NCI-H82 treated with DMSO at 0.1 percent for 48 hours (cell line): ENCODE results near the gene CTIF.
"Not testable (repeated sequence)": the region's sequence is repeated elsewhere in the genome, so short reads cannot be mapped to it uniquely, and the experiment has no call there.

Source experiments
- DNase-seq: peaks from one replicate; lab custom pipeline; 2025; ENCODE audit not compliant: unreplicated experiment; lab: John Stamatoyannopoulos, UW

The CTIF gene

GRCh38 chr18:48811401-48811800 lies 272.6 kb downstream of the CTIF start:
- no peak for DNase-seq

GRCh38 chr18:48811977-48812451 lies 273.2 kb downstream of the CTIF start:
- DNase-seq = not testable (repeated sequence)

DNA sequence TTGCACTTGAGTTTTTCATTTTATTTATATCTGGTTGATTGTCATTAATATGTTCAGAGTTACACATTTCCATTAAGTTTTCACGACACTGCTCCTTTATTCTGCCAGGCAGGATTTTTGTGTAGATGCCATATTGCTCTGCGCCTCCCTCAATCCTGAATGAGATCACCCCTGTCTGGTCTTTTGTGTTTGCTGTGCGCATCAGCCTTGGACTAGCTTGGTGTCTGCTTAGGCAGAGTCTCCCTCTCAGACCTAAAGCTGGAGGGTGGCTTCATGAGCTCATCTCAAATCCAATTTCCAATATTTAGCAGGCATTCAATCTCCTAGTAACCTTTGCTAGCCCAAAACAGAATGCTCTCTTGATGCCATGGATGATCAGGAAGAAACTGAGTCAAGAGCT lies 274.5 kb downstream of the CTIF start:
- DNase-seq = no peak

DNA sequence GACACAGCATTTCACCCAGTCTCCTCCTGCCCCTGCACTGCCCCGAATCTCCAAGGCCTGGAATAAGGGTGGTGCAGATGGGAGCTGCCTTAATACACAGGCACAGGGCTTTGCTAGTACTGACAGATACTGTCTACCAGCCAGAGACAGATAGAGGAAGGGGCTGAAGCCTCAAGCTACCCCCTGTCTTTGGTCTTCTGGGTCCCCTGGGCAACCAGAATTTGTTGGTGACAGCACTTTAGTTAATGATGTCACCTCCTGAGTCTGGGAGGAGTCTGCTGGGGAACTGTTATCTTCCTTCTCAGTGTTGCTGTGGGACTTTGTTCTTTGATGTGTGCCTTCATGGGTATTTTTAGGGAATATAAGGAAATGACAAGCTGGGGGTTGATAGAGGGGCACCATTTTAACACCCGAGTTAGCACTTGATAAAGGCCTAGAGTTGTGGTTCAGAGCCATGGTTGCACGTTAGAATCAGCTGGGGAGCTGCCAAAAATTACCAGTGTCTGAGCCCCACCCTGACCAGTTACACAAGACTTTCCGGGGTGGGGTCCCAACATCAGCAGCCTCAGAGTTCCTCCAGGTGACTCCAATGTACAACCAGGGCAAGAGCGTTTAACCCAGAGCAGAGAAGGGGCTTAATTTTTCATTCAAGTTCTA lies 275.1 kb downstream of the CTIF start:
- DNase-seq = no peak

- no peak for DNase-seq
Observed at GRCh38 chr18:48814490-48815178, 275.8 kb downstream of the CTIF start.

- DNase-seq = no peak
Observed at GRCh38 chr18:48815179-48815515, 276.3 kb downstream of the CTIF start.

DNA sequence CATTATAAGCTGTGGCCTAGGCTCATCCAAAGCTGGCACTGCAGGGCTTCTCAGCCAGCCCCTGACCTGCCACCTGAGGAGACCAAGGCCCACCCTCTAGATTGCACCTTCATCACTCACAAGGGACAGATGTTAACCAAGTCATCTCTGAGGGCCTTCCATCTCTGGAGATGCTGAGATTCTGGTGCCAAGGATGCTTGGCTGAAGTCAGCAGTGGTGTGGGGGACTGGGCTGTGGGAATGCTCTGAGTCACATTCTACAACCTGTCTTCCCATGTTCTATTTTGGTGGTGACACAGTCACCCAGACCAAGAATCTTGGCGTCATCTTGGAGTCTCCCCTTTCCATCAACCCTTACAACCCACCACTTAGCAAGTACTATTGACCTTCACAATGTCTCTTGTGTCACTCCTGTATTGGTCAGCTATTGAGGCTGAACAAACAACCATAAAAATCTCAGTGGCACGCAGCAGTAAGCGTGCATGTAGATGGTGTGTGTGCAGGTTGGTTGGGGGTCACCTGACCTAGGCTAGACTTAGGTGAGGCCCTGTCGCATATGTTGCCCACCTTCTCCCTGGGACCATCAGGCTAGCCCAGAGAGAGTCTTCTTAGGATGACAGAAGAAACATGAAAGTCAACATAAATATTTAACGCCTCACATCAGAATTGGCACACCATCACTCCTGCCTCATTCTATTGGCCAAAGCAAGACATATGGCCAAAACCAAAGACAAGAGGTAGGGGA lies 276.9 kb downstream of the CTIF start:
- no peak for DNase-seq

GRCh38 chr18:48816554-48816953 lies 277.7 kb downstream of the CTIF start:
- DNase-seq = no peak

DNA sequence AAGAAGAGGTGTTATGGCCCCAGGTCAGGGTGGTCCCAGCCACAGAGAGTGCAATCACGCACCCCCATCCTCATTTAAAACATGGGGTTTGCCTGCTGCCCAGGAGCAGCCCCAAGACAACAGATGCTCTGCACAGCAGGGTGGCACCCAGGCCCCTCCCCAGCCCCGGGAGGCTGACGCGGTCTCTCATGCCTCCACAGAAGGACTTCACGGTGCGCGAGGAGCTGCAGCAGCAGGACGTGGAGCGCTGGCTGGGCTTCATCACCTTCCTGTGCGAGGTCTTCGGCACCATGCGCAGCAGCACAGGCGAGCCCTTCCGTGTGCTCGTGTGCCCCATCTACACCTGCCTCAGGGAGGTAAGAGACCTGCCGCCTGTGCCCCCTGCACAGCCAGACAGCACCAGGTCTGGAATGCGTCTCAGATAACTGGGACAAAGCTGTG lies 278.2 kb downstream of the CTIF start:
- no peak for DNase-seq

- DNase-seq = no peak
Observed at GRCh38 chr18:48818329-48819254, 279.8 kb downstream of the CTIF start.

DNA sequence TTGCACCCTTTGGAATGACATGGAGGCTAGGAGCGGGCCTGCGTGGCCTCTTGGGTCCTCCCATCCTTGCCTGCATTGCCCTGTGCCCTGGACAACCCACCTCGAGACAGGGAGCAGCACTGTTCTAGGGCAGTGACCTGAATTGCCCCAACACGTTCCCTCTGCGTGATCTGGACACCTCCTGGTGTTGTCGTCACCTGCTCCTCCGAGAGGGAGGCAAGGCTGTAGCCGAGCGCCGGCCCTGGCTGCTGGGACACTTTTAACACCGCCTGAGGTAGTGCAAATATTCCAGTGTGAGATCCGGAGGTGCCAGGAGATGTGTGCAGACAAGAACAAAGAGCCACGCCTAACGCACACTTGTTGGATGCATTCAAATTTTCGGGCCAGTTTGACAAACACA lies 280.4 kb downstream of the CTIF start:
- DNase-seq = no peak

DNA sequence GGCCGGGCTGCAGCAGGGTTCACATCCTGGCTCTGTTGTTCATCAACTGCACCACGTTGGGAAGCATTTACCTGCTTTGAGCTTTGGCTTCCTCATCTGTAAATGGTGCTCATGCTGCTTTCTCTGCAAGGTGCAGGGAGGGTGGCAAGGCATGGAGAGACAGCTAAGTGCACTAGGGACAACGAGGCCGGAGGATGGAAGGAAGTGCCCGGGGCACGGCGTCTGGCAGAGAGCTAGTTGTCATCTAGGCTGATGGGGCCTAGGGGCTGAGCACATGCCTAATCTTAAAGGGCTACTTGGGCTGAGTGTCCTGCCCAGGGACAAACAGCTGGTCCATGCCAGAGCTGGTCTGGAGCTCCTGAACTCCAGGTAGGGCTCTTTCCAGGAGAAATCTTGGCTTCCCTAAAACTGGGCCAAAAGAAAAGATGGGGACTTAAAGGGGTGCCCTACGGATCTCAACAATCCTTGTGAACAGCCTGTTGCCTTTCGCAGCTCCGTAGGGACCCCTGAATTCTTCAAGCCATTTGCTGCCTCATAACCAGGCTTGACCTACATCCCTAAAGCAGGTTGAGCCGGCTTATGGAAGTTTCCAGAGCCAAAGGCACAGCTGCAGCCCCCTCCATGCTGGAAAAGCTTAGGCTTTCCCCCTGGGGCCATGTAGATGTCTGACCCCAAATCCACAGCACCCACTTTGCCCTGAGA lies 281.1 kb downstream of the CTIF start:
- no peak for DNase-seq

DNA sequence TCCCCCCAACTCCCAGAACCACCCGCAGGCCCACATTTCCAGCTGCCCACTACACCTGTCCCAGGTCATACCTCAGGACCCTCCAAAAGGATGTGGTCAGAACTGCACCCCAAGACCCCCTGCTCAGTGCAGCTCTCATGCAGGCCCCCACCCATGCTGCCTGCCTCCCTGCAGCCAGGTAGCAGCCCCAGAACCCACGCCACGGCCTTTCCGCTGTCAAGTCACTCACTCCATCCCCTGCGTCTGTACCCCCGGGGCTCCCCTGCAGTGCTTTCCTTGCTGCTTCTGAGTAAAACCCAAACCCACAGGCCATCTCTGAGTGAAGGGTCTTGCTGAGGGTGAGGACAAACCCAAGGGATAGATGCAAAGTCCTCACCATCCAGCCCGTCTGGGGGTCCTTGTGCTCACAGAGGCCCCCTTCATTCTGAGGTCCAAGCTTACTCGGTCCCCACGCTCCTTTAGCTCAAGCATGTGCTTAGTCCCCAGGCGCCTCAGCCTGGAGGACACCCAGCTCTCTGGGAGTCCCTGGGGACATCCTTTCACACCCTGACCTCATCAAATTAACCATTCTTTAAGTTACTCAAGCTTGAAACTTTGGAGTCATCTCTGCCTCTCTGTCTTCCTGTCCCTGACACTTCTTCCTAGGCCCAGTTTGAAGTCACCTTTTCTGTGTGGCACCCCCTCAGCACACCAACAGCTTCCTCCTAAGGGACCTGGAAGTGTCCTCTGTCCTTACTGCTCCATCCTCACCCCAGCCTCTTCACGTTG lies 281.8 kb downstream of the CTIF start:
- no peak for DNase-seq

- DNase-seq = no peak
Observed at GRCh38 chr18:48821251-48821590, 282.4 kb downstream of the CTIF start.

DNA sequence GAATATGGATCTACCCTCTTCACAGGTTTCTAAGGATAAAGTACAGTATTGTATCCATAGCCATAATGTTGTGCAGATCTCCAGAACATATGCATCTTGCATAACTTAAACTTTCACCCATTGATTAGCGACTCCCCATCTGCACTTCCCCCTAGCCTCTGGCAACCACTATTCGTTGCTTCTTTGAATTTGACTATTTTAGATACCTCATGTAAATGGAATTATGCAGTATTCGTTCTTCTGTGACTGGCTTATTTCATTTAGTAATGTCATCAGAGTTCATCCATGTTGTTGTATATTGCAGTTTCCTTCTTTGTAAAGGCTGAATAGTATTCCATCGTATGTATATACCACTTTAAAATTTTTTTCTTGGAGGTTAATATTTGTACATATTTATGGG lies 283.0 kb downstream of the CTIF start:
- no peak for DNase-seq

GRCh38 chr18:48824231-48824970 lies 285.6 kb downstream of the CTIF start:
- DNase-seq = no peak

- no peak for DNase-seq
Observed at GRCh38 chr18:48825101-48825745, 286.4 kb downstream of the CTIF start.

GRCh38 chr18:48826271-48826670 lies 287.4 kb downstream of the CTIF start:
- DNase-seq = no peak

GRCh38 chr18:48826806-48827205 lies 288.0 kb downstream of the CTIF start:
- no peak for DNase-seq
